ENCODE data around the gene COX5B.

The COX5B gene

GRCh38 chr2:97645112-97645694 lies 659 bp upstream of the COX5B start:
- TF ChIP-seq SPI1 (IDR thresholded peaks at IDR 0.05; ENCODE audit: borderline replicate concordance, low read depth) (peak; percentile 29; the same call in 1 of the 2 replicates), CTCF (IDR thresholded peaks at IDR 0.05; ENCODE audit: insufficient read depth, low read length) (no peak), REST (IDR thresholded peaks at IDR 0.05; ENCODE audit: insufficient replicate concordance, low read depth) (no peak)
- peak in 1 of 2 experiments; percentile 41 for DNase-seq (ENCODE audit: low read depth in 1 of 2, low spot score in 1 of 2)
- Histone ChIP-seq H3K27ac (replicated peaks) (peak overlapping the region; percentile 93), H3K27me3 (ENCODE audit: insufficient read depth, poor library complexity, severe bottlenecking) (no peaks in the 10 kb centered on the region), H3K4me3 (replicated peaks; ENCODE audit: insufficient read depth, low read length) (peak overlapping the region; percentile 89)

- H3K27me3 ChIP-seq (ENCODE audit: insufficient read depth, poor library complexity, severe bottlenecking): no peaks in the 10 kb centered on the region
- H3K4me3 ChIP-seq (replicated peaks; ENCODE audit: insufficient read depth, low read length): peak overlapping the region; percentile 89
- H3K27ac ChIP-seq (replicated peaks): peak overlapping the region; percentile 93
- TF ChIP-seq REST (IDR thresholded peaks at IDR 0.05; ENCODE audit: insufficient replicate concordance, low read depth) (no peak), GABPA (IDR thresholded peaks at IDR 0.05; ENCODE audit: low read depth) (no peak), CTCF (IDR thresholded peaks at IDR 0.05; ENCODE audit: insufficient read depth, low read length) (no peak), POLR2AphosphoS5 (IDR thresholded peaks at IDR 0.05; ENCODE audit: low read depth) (no peak), SPI1 (IDR thresholded peaks at IDR 0.05; ENCODE audit: borderline replicate concordance, low read depth) (no peak)
- DNase-seq (ENCODE audit: low read depth in 1 of 2, low spot score in 1 of 2): no peak
Measured at GRCh38 chr2:97646977-97647376, 1.1 kb downstream of the COX5B start.

GRCh38 chr2:97651114-97651513 lies 5.3 kb downstream of the COX5B start:
- Histone ChIP-seq H3K27me3 (ENCODE audit: insufficient read depth, poor library complexity, severe bottlenecking) (no peaks in the 10 kb centered on the region), H3K27ac (replicated peaks) (no peak overlapping the region), H3K4me3 (replicated peaks; ENCODE audit: insufficient read depth, low read length) (no peak overlapping the region)
- no peak for DNase-seq (ENCODE audit: low read depth in 1 of 2, low spot score in 1 of 2)
- TF ChIP-seq CTCF (IDR thresholded peaks at IDR 0.05; ENCODE audit: insufficient read depth, low read length) (no peak), GABPA (IDR thresholded peaks at IDR 0.05; ENCODE audit: low read depth) (no peak), SPI1 (IDR thresholded peaks at IDR 0.05; ENCODE audit: borderline replicate concordance, low read depth) (no peak), REST (IDR thresholded peaks at IDR 0.05; ENCODE audit: insufficient replicate concordance, low read depth) (no peak), POLR2AphosphoS5 (IDR thresholded peaks at IDR 0.05; ENCODE audit: low read depth) (no peak)

All from HL-60 (cell line).